ENCODE measurements around the gene TMEM109. TPM values are rescaled to one million over a fixed set of nuclear protein-coding genes. Genes with fewer than 3 reads are reported as not detected.

Gene TMEM109
- total and polyA plus RNA-seq, 2 of the 13 experiments (the other 11 are each of a cell fraction or from before 2014, with no cell fraction given), result 7.7 to 18.0 TPM

GRCh38 chr11:60954421-60954820, 40.5 kb downstream of the TMEM109 start:
- Histone ChIP-seq H3K27ac (ENCODE audit: extremely low read length, insufficient read depth, low read length) (no peak overlapping the region), H3K9ac (ENCODE audit: insufficient read depth, low read depth, low read length) (no peak overlapping the region), H3K79me2 (ENCODE audit: insufficient read depth, low read length) (no peaks in the 10 kb centered on the region), H3K9me3 (ENCODE audit: low read length) (no peaks in the 10 kb centered on the region), H4K20me1 (ENCODE audit: insufficient read depth, low read length) (no peaks in the 10 kb centered on the region), H3K4me1 (ENCODE audit: insufficient read depth, low read length) (no peaks in the 10 kb centered on the region), H3K27me3 (ENCODE audit: control insufficient read depth in 1 of 2, insufficient read depth in 2 of 2, low read length in 2 of 2) (peaks cover 0 to 12% of the 10 kb centered on the region in 2 experiments; a peak in 2 of 5 replicates), H3K36me3 (replicated peaks in 1 of 2; ENCODE audit: control insufficient read depth in 1 of 2, insufficient read depth in 2 of 2, low read length in 2 of 2) (no peaks in the 10 kb centered on the region), H3K4me3 (replicated peaks in 1 of 3; ENCODE audit: insufficient read depth in 1 of 3, low read depth in 2 of 3, low read length in 3 of 3) (no peak overlapping the region), H3K4me2 (ENCODE audit: low read depth, low read length) (no peak overlapping the region), H2AFZ (ENCODE audit: low read length) (no peak overlapping the region)
- WGBS (ENCODE audit: low lambda C conversion rate), result 50% methylated on average over 5 of the region's 5 CpGs
- TF ChIP-seq ZNF354B (CRISPR knock-in tag; IDR thresholded peaks at IDR 0.05), result no peak
- TF ChIP-seq, protein P1, sequence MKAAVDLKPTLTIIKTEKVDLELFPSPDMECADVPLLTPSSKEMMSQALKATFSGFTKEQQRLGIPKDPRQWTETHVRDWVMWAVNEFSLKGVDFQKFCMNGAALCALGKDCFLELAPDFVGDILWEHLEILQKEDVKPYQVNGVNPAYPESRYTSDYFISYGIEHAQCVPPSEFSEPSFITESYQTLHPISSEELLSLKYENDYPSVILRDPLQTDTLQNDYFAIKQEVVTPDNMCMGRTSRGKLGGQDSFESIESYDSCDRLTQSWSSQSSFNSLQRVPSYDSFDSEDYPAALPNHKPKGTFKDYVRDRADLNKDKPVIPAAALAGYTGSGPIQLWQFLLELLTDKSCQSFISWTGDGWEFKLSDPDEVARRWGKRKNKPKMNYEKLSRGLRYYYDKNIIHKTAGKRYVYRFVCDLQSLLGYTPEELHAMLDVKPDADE (CRISPR knock-in tag; IDR thresholded peaks at IDR 0.05), result no peak
- TF ChIP-seq RBM39 (IDR thresholded peaks at IDR 0.05; ENCODE audit: low read depth, low read length, poor library complexity, severe bottlenecking), result no peak
- no peak for TF ChIP-seq KLF9 (CRISPR knock-in tag; IDR thresholded peaks at IDR 0.05; ENCODE audit: low read depth)
- no peak for TF ChIP-seq MIER2 (CRISPR knock-in tag; IDR thresholded peaks at IDR 0.05)
- no peak for TF ChIP-seq ZNF770 (CRISPR knock-in tag; IDR thresholded peaks at IDR 0.05)
- no peak for TF ChIP-seq RBM22 (optimal IDR thresholded peaks at IDR 0.05; ENCODE audit: low read length)
- TF ChIP-seq ZNF609 (CRISPR knock-in tag; IDR thresholded peaks at IDR 0.05; ENCODE audit: borderline replicate concordance), result no peak
- no peak for TF ChIP-seq PCBP1 (IDR thresholded peaks at IDR 0.05; ENCODE audit: borderline replicate concordance, low read depth, low read length)
- in situ Hi-C loops (cut with HindIII; ENCODE audit: extremely low pct_ligation_motif_present, low pct_unique_long_range_greater_than_20kb), result no loop called here
- CTCF ChIA-PET (ENCODE audit: low intra/inter-chr PET ratio, low total read pairs), result no interaction called here
- ATAC-seq (no peak), FAIRE-seq (no peak), DNase-seq (ENCODE audit: low spot score) (no peak)
- intact Hi-C loops (cut with micrococcal nuclease; ENCODE audit: unreplicated experiment), result no loop called here
- BruUV-seq (replicated peaks), result no TSS peak
- POLR2A ChIA-PET, result no interaction called here
